IMR-90 (cell line): ENCODE measurements around the gene TRNAU1AP. TPM values are rescaled to one million over a fixed set of nuclear protein-coding genes. Genes with fewer than 3 reads are reported as not detected.

Experiments
- ATAC-seq: fragments of 200-7000 bp; cut with Tn5 transposase; 2 replicates; pipeline ENCODE4 v1.9.1; 2020; ENCODE audit warnings: low read depth, mild to moderate bottlenecking, moderate library complexity
- BruUV-seq: library from RNA; stranded (reverse); fragments of 400-500 nt; replicated peaks from 2 replicates; lab custom pipeline; 2021; lab: Mats Ljungman, UMichigan
- CTCF ChIA-PET: fragments of 300-600 bp; formaldehyde crosslinking; extraction: SDS; loops from one replicate; lab custom pipeline; 2021; ENCODE audit warnings: antibody characterized with exemption; lab: Yijun Ruan, JAX
- POLR2A ChIA-PET: fragments of 300-600 bp; sonication (Branson Sonifier 250); formaldehyde crosslinking; loops from one replicate; lab custom pipeline; 2022; ENCODE audit warnings: antibody characterized with exemption; ENCODE audit not compliant: unreplicated experiment; lab: Charles Lee
- DNase-seq: peaks from one replicate; pipeline ENCODE4 v3.0.0; 2013
- H2AFZ ChIP-seq: replicated peaks from 2 replicates; pipeline ENCODE3; 2013; ENCODE audit warnings: low read length, mild to moderate bottlenecking; ENCODE audit not compliant: poor library complexity
- H2AK5ac ChIP-seq: 2 replicates; pipeline ENCODE4 v1.6.1; 2013; ENCODE audit warnings: low read depth, low read length, inconsistent platforms
- H2AK9ac ChIP-seq: replicated peaks from 2 replicates; pipeline ENCODE3; 2013; ENCODE audit warnings: mild to moderate bottlenecking, low read depth, low read length, moderate library complexity; ENCODE audit not compliant: poor library complexity
- H2BK120ac ChIP-seq: 2 replicates; pipeline ENCODE4 v1.6.1; 2013; ENCODE audit warnings: low read depth, low read length, inconsistent platforms
- H2BK15ac ChIP-seq: 3 replicates; pipeline ENCODE4 v1.6.1; 2013; ENCODE audit warnings: low read depth, low read length, inconsistent platforms
- H2BK20ac ChIP-seq: 2 replicates; pipeline ENCODE4 v1.6.1; 2013; ENCODE audit warnings: low read depth, mild to moderate bottlenecking, inconsistent platforms, low read length, moderate library complexity
- H2BK5ac ChIP-seq: 2 replicates; pipeline ENCODE4 v1.6.1; 2013; ENCODE audit warnings: mild to moderate bottlenecking, low read depth, low read length, inconsistent platforms; ENCODE audit not compliant: poor library complexity, severe bottlenecking
- H3K14ac ChIP-seq: replicated peaks from 2 replicates; pipeline ENCODE4 v1.6.1; 2013; ENCODE audit warnings: low read depth, low read length, inconsistent platforms
- H3K18ac ChIP-seq: 2 replicates; pipeline ENCODE4 v1.6.1; 2013; ENCODE audit warnings: low read depth, low read length, control low read depth
- H3K23ac ChIP-seq: 2 replicates; pipeline ENCODE4 v1.6.1; 2013; ENCODE audit warnings: low read depth, low read length, inconsistent platforms
- H3K27ac ChIP-seq: 2 replicates; pipeline ENCODE4 v1.5.1; 2013; ENCODE audit warnings: mild to moderate bottlenecking, control low read depth, low read length; ENCODE audit not compliant: insufficient read depth
- H3K27me3 ChIP-seq: 2 replicates; pipeline ENCODE4 v1.6.1; 2013; ENCODE audit warnings: low read length; ENCODE audit not compliant: control insufficient read depth, insufficient read depth
- H3K36me3 ChIP-seq: 2 replicates; pipeline ENCODE4 v1.6.1; 2013; ENCODE audit warnings: low read length, mixed read lengths; ENCODE audit not compliant: control insufficient read depth, insufficient read depth
- H3K4ac ChIP-seq: 2 replicates; pipeline ENCODE4 v1.6.1; 2013; ENCODE audit warnings: low read depth, low read length, inconsistent platforms
- H3K4me1 ChIP-seq: 2 replicates; pipeline ENCODE4 v1.6.1; 2013; ENCODE audit warnings: low read length, mixed read lengths; ENCODE audit not compliant: control insufficient read depth, insufficient read depth
- H3K4me2 ChIP-seq: 2 replicates; pipeline ENCODE4 v1.6.1; 2013; ENCODE audit warnings: low read depth, mild to moderate bottlenecking, control low read depth, low read length, moderate library complexity
- H3K4me3 ChIP-seq: 2 replicates; pipeline ENCODE4 v1.5.1; 2013; ENCODE audit warnings: low read depth, mild to moderate bottlenecking, control low read depth, low read length, moderate library complexity; ENCODE audit not compliant: insufficient read depth
- H3K56ac ChIP-seq: 2 replicates; pipeline ENCODE4 v1.6.1; 2013; ENCODE audit warnings: low read length, inconsistent platforms; ENCODE audit not compliant: insufficient read depth; ENCODE audit errors: extremely low read depth
- H3K79me1 ChIP-seq, 2 experiments: 2 replicates each; pipeline ENCODE4 v1.6.1; 2013; ENCODE audit warnings: low read length in 2 of 2, inconsistent platforms in 1 of 2, low read depth in 1 of 2
- H3K9ac ChIP-seq: 2 replicates; pipeline ENCODE4 v1.6.1; 2013; ENCODE audit warnings: low read depth, low read length, control low read depth
- H3K9me1 ChIP-seq: 2 replicates; pipeline ENCODE4 v1.6.1; 2013; ENCODE audit warnings: low read length, inconsistent platforms; ENCODE audit not compliant: insufficient read depth
- H3K9me3 ChIP-seq: 2 replicates; pipeline ENCODE4 v1.6.1; 2013; ENCODE audit warnings: low read length; ENCODE audit not compliant: control insufficient read depth, insufficient read depth
- H4K20me1 ChIP-seq: 2 replicates; pipeline ENCODE4 v1.6.1; 2013; ENCODE audit warnings: low read length, inconsistent platforms; ENCODE audit not compliant: insufficient read depth
- H4K5ac ChIP-seq: 2 replicates; pipeline ENCODE4 v1.6.1; 2013; ENCODE audit warnings: mild to moderate bottlenecking, low read depth, low read length, control low read depth
- H4K8ac ChIP-seq, 2 experiments: 2 replicates each; pipeline ENCODE4 v1.6.1; 2013; ENCODE audit warnings: low read depth in 2 of 2, low read length in 2 of 2, control low read depth in 1 of 2, inconsistent platforms in 1 of 2
- H4K91ac ChIP-seq: 2 replicates; pipeline ENCODE4 v1.6.1; 2013; ENCODE audit warnings: low read depth, low read length, inconsistent platforms; ENCODE audit not compliant: insufficient read depth
- BHLHE40 ChIP-seq: fragments of 150-350 bp; IDR thresholded peaks from 2 replicates; pipeline ENCODE4 v1.6.1; 2016; ENCODE audit warnings: mild to moderate bottlenecking, low read depth, low read length
- CTCF ChIP-seq: conservative IDR thresholded peaks from 2 replicates; pipeline ENCODE4 v1.5.1; 2012; ENCODE audit warnings: mild to moderate bottlenecking, low read depth, low read length, improper control_type of control experiment
- FOS ChIP-seq: fragments of 150-350 bp; IDR thresholded peaks from 2 replicates; pipeline ENCODE4 v1.6.1; 2016; ENCODE audit warnings: low read depth, low read length
- MAFK ChIP-seq: IDR thresholded peaks from 2 replicates; pipeline ENCODE4 v1.6.1; 2012; ENCODE audit warnings: low read depth, low read length, improper control_type of control experiment
- MXI1 ChIP-seq: IDR thresholded peaks from 2 replicates; pipeline ENCODE4 v1.6.1; 2012; ENCODE audit warnings: low read depth, mild to moderate bottlenecking, low read length, moderate library complexity, borderline replicate concordance
- NFE2L2 ChIP-seq: fragments of 150-350 bp; IDR thresholded peaks from 2 replicates; pipeline ENCODE4 v1.6.1; 2016; ENCODE audit warnings: low read depth, mild to moderate bottlenecking, low read length
- POLR2A ChIP-seq: IDR thresholded peaks from 2 replicates; pipeline ENCODE4 v1.6.1; 2012; ENCODE audit warnings: mild to moderate bottlenecking, low read depth, low read length
- RCOR1 ChIP-seq: IDR thresholded peaks from 2 replicates; pipeline ENCODE4 v1.6.1; 2012; ENCODE audit warnings: mild to moderate bottlenecking, low read length, improper control_type of control experiment; ENCODE audit not compliant: insufficient replicate concordance
- RFX5 ChIP-seq: IDR thresholded peaks from 2 replicates; pipeline ENCODE4 v1.8.0; 2012; ENCODE audit warnings: low read depth, mild to moderate bottlenecking, low read length, moderate library complexity
- WGBS, 2 experiments: methylation state at CpG; one replicate each; pipeline versions ENCODE4 v1.1.5 to v1.1.7; 2013; ENCODE audit warnings: missing lambda C conversion rate in 2 of 2; ENCODE audit not compliant: insufficient read length in 1 of 2; ENCODE audit errors: extremely low coverage in 2 of 2; 5-methylcytosine and 5-hydroxymethylcytosine counted together
- dilution Hi-C: fragments of 300-500 bp; cut with HindIII; formaldehyde crosslinking; loops from one replicate; pipeline ENCODE4 v1.14.3; 2018; ENCODE audit warnings: low sequenced_read_pairs; ENCODE audit not compliant: unreplicated experiment
- in situ Hi-C: fragments of 300-500 bp; cut with MboI; formaldehyde crosslinking; loops from 3 replicates; pipeline ENCODE4 v1.14.3; 2019; ENCODE audit warnings: low sequenced_read_pairs, inconsistent platforms, mixed read lengths
- intact Hi-C: fragments of 100-400 bp; cut with micrococcal nuclease; formaldehyde crosslinking; loops from 2 replicates; pipeline ENCODE4 v1.10.0; 2022
- microRNA-seq, 2 experiments: library from miRNA; stranded (forward) in 1 of 2; unstranded in 1 of 2; fragments of 10-50 nt in 1 of 2; fragments of <30 nt in 1 of 2; gene quantifications in 1 of 2; microRNA quantifications in 1 of 2; one replicate each; pipeline versions ENCODE3 to v1.1.0; 2013 to 2020; ENCODE audit not compliant: insufficient read depth in 1 of 2, insufficient read length in 1 of 2, unreplicated experiment in 1 of 2
- polyA plus RNA-seq, 3 experiments: library from polyadenylated mRNA; depleted of rRNA; stranded (reverse); fragments of >200 nt; gene quantifications; 2 replicates each; pipeline ENCODE4 v1.2.3, GENCODE V29; 2012; ENCODE audit warnings: low replicate concordance in 1 of 3
- small RNA-seq, 5 experiments: library from RNA; depleted of rRNA; stranded (forward); fragments of <200 nt; gene quantifications; one replicate each; pipeline ENCODE3, GENCODE V24; 2012
- total RNA-seq: library from RNA; depleted of rRNA; stranded (reverse); fragments of >200 nt; gene quantifications from 2 replicates; pipeline ENCODE4 v1.2.3, GENCODE V29; 2012; rRNA removed

Gene TRNAU1AP
- total and polyA plus RNA-seq, 2 of the 4 experiments (the other 2 are of a cell fraction): 23.3 to 23.8 TPM

- Histone ChIP-seq H2BK120ac (no peak overlapping the region), H3K9ac (no peak overlapping the region), H3K9me1 (no peaks in the 10 kb centered on the region), H4K20me1 (no peaks in the 10 kb centered on the region), H3K14ac (no peak overlapping the region), H2BK5ac (no peak overlapping the region), H4K8ac (no peak overlapping the region), H3K4me1 (no peaks in the 10 kb centered on the region), H2BK15ac (no peak overlapping the region), H2BK20ac (no peak overlapping the region), H3K4ac (no peak overlapping the region), H4K91ac (no peak overlapping the region), H3K27me3 (no peaks in the 10 kb centered on the region), H3K27ac (no peak overlapping the region), H2AK9ac (no peak overlapping the region), H2AFZ (no peak overlapping the region), H3K4me3 (no peak overlapping the region), H3K4me2 (no peak overlapping the region), H3K56ac (no peak overlapping the region; the same call in 1 of the 2 replicates), H3K18ac (no peak overlapping the region), H2AK5ac (no peak overlapping the region), H3K36me3 (peaks cover 36% of the 10 kb centered on the region), H4K5ac (no peak overlapping the region), H3K79me1 (no peaks in the 10 kb centered on the region), H3K9me3 (no peaks in the 10 kb centered on the region), H3K23ac (no peak overlapping the region)
- TF ChIP-seq MAFK (no peak), RCOR1 (no peak), POLR2A (no peak), FOS (no peak), RFX5 (no peak), BHLHE40 (no peak), NFE2L2 (no peak), CTCF (no peak), MXI1 (no peak)
- DNase-seq: no peak
- ChIA-PET CTCF (no interaction called here), POLR2A (no interaction called here)
- ATAC-seq: no peak
- in situ Hi-C loops: no loop called here
- WGBS, 2 experiments: 93% methylated on average over 4 of the region's 5 CpGs; no CpG with 5 or more reads in 1 of the 2 experiments
- intact Hi-C loops: no loop called here
- dilution Hi-C loops: no loop called here
- BruUV-seq: no TSS peak
Observed at GRCh38 chr1:28613175-28613574, 60.3 kb downstream of the TRNAU1AP start.

Small RNAs within 50 kb of the gene (microRNA-seq; reads per million reads assigned to microRNA genes)
- not detected for gene SNORA16A (ENCODE audit: insufficient read depth, insufficient read length)
- not detected for gene SNORA44 (ENCODE audit: insufficient read depth, insufficient read length)
- gene SNORA61 (ENCODE audit: insufficient read depth, insufficient read length): not detected
- gene SNORA73A (ENCODE audit: insufficient read depth, insufficient read length): not detected
- gene SNORA73B (ENCODE audit: insufficient read depth, insufficient read length): 254 reads per million, percentile 87 among the genes with 10 or more reads in this experiment
- gene SNORD99 (ENCODE audit: insufficient read depth, insufficient read length): 116 reads per million, percentile 82 among the genes with 10 or more reads in this experiment

Small RNAs within 50 kb of the gene (small RNA-seq; reads per million reads assigned to genes)
- gene SNORA16A (0 reads per million in 5 experiments), gene SNORA44 (0 reads per million in 5 experiments), gene SNORA61 (0 reads per million in 5 experiments), gene SNORA73A (0 reads per million in 5 experiments), gene SNORA73B (36.4 to 4,225 (median 117) reads per million in 5 experiments), gene SNORD99 (12.5 to 1,032 (median 104) reads per million in 5 experiments)

Other genes starting within 250 kb of the TRNAU1AP start
- 28.9 and 32.8 TPM in 2 replicates for gene MED18, start 224.0 kb upstream of the TRNAU1AP start, total RNA-seq
- gene MED18, start 224.0 kb upstream of the TRNAU1AP start, polyA plus RNA-seq (2012; rRNA removed): 12.2 and 12.9 TPM in 2 replicates
- 6.9 and 7.5 TPM in 2 replicates for gene PHACTR4, start 183.3 kb upstream of the TRNAU1AP start, total RNA-seq
- gene PHACTR4, start 183.3 kb upstream of the TRNAU1AP start, polyA plus RNA-seq (2012; rRNA removed): 13.8 and 15.0 TPM in 2 replicates
- 33.9 and 43.9 TPM in 2 replicates for gene RCC1, start 47.0 kb upstream of the TRNAU1AP start, total RNA-seq
- 28.7 and 33.2 TPM in 2 replicates for gene RCC1, start 47.0 kb upstream of the TRNAU1AP start, polyA plus RNA-seq (2012; rRNA removed)
- gene RAB42, start 39.2 kb downstream of the TRNAU1AP start, total RNA-seq: 0.83 and 0.90 TPM in 2 replicates
- gene RAB42, start 39.2 kb downstream of the TRNAU1AP start, polyA plus RNA-seq (2012; rRNA removed): 0.36 and 0.77 TPM in 2 replicates
- 31.7 and 39.7 TPM in 2 replicates for gene TAF12, start 90.0 kb downstream of the TRNAU1AP start, total RNA-seq
- gene TAF12, start 90.0 kb downstream of the TRNAU1AP start, polyA plus RNA-seq (2012; rRNA removed): 25.1 and 28.8 TPM in 2 replicates
- under 0.01 TPM in 1 of 2 replicates, not detected in the other for gene RNU11, start 95.5 kb downstream of the TRNAU1AP start, total RNA-seq
- not detected in 2 replicates for gene RNU11, start 95.5 kb downstream of the TRNAU1AP start, polyA plus RNA-seq (2012; rRNA removed)
- gene GMEB1, start 115.7 kb downstream of the TRNAU1AP start, total RNA-seq: 7.9 and 8.6 TPM in 2 replicates
- 6.2 and 7.1 TPM in 2 replicates for gene GMEB1, start 115.7 kb downstream of the TRNAU1AP start, polyA plus RNA-seq (2012; rRNA removed)
- 88.3 and 94.3 TPM in 2 replicates for gene YTHDF2, start 183.9 kb downstream of the TRNAU1AP start, total RNA-seq
- 50.0 and 50.5 TPM in 2 replicates for gene YTHDF2, start 183.9 kb downstream of the TRNAU1AP start, polyA plus RNA-seq (2012; rRNA removed)